Spinal cord (tissue), 10 donors: ENCODE data around the gene PRDM16. TPM values are rescaled to one million over a fixed set of nuclear protein-coding genes. Genes with fewer than 3 reads are reported as not detected.

Experiments used
- DNase-seq, 6 donors: peaks; one replicate each; pipeline versions ENCODE4 v3.0.0 to v3.0.0-alpha.2; 2013 to 2015; ENCODE audit warnings: low spot score in 6 of 6, low read depth in 4 of 6
- H3K27ac ChIP-seq: one replicate; pipeline ENCODE4 v1.5.1; 2013; ENCODE audit warnings: low read depth, low read length, control low read depth
- H3K27me3 ChIP-seq: one replicate; pipeline ENCODE4 v1.6.1; 2013; ENCODE audit warnings: low read length; ENCODE audit not compliant: control insufficient read depth, insufficient read depth
- H3K36me3 ChIP-seq: one replicate; pipeline ENCODE4 v1.6.1; 2013; ENCODE audit warnings: low read length; ENCODE audit not compliant: control insufficient read depth, insufficient read depth
- H3K4me1 ChIP-seq: one replicate; pipeline ENCODE4 v1.6.1; 2013; ENCODE audit warnings: low read length; ENCODE audit not compliant: control insufficient read depth, insufficient read depth
- H3K4me3 ChIP-seq: one replicate; pipeline ENCODE4 v1.5.1; 2013; ENCODE audit warnings: low read depth, low read length, control low read depth
- H3K9me3 ChIP-seq: one replicate; pipeline ENCODE4 v1.6.1; 2013; ENCODE audit warnings: low read length; ENCODE audit not compliant: control insufficient read depth, insufficient read depth
- WGBS: methylation state at CpG from one replicate; pipeline ENCODE4 v1.1.5; 2013; ENCODE audit warnings: missing lambda C conversion rate; ENCODE audit not compliant: insufficient coverage; 5-methylcytosine and 5-hydroxymethylcytosine counted together
- polyA plus RNA-seq, 2 donors: library from polyadenylated mRNA; unstranded; fragments of 120-200 nt; gene quantifications; one replicate each; pipeline ENCODE4 v1.2.1, GENCODE V29; 2013; ENCODE audit not compliant: insufficient read length in 2 of 2
- total RNA-seq, 2 donors: library from RNA; depleted of rRNA in 1 of 2; stranded (reverse); fragments of 120-200 nt in 1 of 2; fragments of >200 nt in 1 of 2; gene quantifications; one replicate each; pipeline versions ENCODE4 v1.2.3 to v1.2.4, GENCODE V29; 2013 to 2014
- donor health status: healthy.

PRDM16 gene
- total and polyA plus RNA-seq, 4 donors = 6.1 to 8.3 (median 7.3) TPM

DNA sequence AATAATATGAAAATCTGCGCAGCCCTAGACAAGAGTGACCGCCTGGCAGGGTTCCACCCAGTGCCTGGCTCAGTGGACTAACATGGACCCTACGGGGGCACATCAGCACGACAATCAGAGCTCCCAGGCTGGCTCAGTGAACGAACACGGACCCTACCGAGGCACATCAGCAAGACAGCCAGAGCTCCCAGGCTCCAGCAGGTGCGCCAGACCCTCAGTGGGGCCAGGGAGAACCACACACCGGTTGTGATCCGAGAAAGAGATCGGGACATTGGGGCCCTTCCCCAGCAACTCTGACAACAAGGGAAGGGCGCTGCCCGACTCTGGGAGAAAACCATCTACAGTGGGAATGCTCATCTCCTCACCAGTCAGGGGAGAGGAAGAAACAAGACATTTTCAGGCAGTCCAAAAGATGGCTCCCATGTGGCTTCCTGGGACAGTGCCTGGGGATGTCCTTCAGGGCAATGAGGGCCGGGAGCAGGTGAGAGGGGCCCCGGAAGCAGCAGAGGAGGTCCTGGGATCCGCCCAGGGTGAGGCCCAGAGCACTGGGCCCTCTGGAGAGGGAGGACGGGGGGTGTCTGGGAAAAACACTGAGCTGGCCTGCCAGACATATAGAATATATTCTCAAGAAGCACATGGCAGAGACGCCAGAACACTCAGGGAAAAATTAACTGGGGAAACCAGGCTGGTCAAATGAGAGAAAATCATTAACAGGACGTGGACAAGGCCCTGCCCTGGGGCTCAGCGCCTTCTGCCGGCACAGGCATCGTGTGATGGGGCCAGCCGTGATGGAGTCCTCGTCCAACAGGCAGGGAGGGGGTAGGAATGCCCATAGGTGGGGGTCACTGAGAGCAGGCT, 390.3 kb downstream of the PRDM16 start:
- DNase-seq = no peak
- H3K9me3 ChIP-seq = no peaks in the 10 kb centered on the region
- peaks cover 2% of the 10 kb centered on the region for H3K27me3 ChIP-seq
- H3K27ac ChIP-seq = no peak overlapping the region
- H3K36me3 ChIP-seq = peaks cover 2% of the 10 kb centered on the region
- 81% methylated on average over 21 of the region's 24 CpGs for WGBS
- H3K4me1 ChIP-seq = peaks cover 40% of the 10 kb centered on the region
- H3K4me3 ChIP-seq = no peak overlapping the region

DNA sequence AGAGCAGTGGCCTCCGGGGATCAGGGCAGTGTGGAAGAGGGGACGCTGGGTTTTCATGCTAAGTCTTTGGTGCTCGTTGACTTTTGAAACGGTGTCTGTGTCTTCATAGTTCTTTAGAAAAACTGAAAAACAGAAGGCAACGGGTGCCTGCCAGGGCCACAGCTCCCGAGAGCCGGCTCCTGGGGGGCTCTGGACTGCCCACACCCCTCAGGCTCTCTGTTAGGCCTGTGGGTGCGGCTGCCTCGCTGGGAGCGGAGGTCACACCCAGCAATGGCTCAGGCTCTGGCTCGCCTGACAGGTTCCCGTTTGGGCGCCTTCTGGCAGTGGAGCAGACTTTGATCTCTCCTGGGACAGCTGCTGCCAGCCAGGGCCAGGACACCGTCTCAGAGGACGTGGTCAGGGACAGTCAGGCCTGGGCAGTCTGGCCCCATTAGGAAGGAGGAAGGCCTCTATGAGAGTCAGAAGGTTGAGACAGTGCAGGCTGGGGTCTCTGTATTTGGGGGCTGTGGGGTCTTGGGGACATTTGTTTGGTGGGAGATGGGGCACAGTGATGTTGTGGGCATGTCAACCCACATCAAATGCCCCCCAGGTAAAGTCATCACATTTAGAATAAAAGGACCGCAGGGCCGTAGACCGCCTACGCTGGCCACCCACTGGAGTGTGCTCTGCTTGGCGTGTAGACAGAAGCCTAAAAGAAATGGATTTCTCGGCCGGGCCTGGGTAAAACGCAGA, 391.1 kb downstream of the PRDM16 start:
- DNase-seq = no peak
- Histone ChIP-seq H3K36me3 (peaks cover 2% of the 10 kb centered on the region), H3K27ac (no peak overlapping the region), H3K4me1 (peaks cover 36% of the 10 kb centered on the region), H3K27me3 (peaks cover under 1% of the 10 kb centered on the region), H3K9me3 (no peaks in the 10 kb centered on the region), H3K4me3 (no peak overlapping the region)
- WGBS = 79% methylated on average over 23 of the region's 23 CpGs

DNA sequence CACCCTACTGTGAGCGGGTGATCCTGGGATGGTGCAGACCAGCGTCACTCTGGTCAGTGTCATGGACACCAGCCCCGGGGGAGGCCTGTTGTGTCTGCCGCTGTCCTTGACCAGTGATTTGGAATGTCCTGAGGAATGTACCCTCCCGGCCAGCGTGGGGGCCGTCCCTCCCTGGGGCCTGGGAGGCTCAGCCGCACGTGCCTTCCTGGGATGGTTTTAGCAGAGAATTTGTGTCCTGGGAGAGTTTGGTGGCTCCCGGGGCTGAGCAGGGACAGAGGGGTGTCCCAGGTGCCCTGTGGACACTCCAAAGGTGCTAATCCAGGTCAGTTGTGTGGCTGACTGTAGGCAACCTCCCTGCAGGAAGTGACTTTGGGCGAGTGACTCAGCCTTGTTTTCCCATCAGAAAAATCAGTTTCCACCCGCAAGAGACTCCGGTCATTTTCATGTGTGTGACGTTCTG, 391.7 kb downstream of the PRDM16 start:
- no peaks in the 10 kb centered on the region for H3K9me3 ChIP-seq
- no peaks in the 10 kb centered on the region for H3K27me3 ChIP-seq
- no peak overlapping the region for H3K4me3 ChIP-seq
- peaks cover 2% of the 10 kb centered on the region for H3K36me3 ChIP-seq
- 73% methylated on average over 14 of the region's 14 CpGs for WGBS
- H3K4me1 ChIP-seq = peaks cover 33% of the 10 kb centered on the region
- DNase-seq = no peak
- no peak overlapping the region for H3K27ac ChIP-seq

DNA sequence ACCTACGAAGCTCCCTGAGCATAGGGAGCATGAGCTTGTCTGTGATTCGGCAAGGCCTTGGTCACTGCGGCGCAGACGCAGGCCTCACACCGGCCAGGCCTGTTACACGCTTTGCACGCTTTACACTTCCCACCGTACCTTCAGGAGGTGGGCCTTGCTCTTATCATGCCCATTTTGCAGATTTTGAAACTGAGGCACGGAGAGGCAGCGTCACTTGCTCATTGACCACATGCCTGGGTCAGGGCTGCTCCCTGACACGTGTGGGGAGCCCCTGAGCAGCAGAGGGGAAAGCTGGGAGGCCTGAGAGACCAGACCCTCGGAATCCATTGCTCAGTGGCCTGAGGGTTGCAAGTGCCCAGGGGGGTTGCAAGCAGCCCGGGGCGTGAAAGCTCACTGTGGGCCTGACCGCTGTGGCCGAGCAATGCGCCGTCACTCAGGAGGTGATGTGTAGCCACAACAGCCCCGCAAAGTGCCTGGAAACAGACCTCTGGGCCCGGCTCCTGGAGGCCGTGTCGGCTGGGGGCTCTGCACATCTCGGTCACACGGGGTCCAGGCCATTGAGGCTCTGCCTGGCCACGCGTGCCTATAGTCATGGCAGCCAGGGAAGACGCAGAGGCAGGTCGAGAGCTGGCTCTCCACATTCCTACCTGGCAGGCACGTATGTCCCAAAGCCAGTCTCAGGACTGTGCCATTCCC, 392.4 kb downstream of the PRDM16 start:
- H3K27me3 ChIP-seq = no peaks in the 10 kb centered on the region
- H3K9me3 ChIP-seq = no peaks in the 10 kb centered on the region
- no peak for DNase-seq
- H3K4me1 ChIP-seq = peaks cover 32% of the 10 kb centered on the region
- 94% methylated on average over 30 of the region's 30 CpGs for WGBS
- H3K27ac ChIP-seq = no peak overlapping the region
- H3K36me3 ChIP-seq = peaks cover 2% of the 10 kb centered on the region
- no peak overlapping the region for H3K4me3 ChIP-seq

DNA sequence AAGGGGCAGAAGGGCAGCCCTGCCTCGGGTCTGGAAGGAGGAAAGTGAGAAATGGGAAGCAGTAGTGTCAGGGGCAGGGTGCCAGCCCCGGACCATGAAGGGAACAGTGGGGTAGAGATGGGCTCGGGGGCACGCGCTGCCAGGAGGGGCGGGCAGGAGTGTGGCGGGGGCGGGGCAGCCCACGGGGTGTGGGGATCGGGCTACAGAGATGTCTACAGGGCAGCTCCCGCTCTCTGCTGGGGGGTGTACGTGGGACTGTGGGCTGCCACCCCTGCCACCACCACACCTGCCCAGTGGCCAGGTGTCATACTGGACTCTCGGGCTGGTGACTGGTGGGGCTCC, 392.9 kb downstream of the PRDM16 start:
- Histone ChIP-seq H3K4me3 (no peak overlapping the region), H3K27me3 (no peaks in the 10 kb centered on the region), H3K4me1 (peaks cover 35% of the 10 kb centered on the region), H3K9me3 (no peaks in the 10 kb centered on the region), H3K36me3 (peaks cover 2% of the 10 kb centered on the region), H3K27ac (no peak overlapping the region)
- DNase-seq = no peak
- 81% methylated on average over 3 of the region's 13 CpGs for WGBS

DNA sequence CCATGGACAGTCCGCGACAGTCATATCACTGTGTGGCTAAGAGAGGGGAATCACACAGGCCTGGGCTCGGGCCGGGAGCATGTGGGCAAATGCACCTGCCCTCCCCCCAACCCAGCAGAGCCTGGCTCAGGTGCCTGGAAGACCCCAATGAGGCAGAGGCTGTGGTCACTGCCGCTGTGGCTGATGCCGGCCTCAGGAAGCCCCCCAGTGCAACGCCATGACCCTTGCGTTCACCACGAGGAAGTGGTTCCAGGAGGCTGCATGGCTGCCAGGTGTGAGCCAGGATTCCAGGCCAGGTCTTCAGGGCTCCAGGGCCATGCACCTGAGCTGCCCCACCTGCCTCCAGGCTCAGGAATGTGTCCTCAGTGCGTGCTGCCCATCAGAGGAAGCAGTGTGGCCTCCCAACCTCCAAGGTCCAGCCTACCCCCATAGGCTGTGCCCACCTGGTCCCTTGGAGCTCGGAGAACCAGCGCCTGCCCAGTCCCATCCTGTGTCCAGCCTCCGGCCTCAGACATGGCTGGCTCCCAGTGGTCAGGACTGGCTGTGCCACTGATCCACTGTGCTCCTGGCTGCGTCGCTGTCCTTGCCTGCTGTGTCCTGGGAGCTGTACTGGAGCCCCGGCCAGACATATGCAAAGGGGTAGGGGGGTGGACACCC, 393.5 kb downstream of the PRDM16 start:
- no peak for DNase-seq
- H3K4me3 ChIP-seq = no peak overlapping the region
- H3K36me3 ChIP-seq = no peaks in the 10 kb centered on the region
- WGBS = 88% methylated on average over 16 of the region's 16 CpGs
- H3K27me3 ChIP-seq = no peaks in the 10 kb centered on the region
- H3K4me1 ChIP-seq = peaks cover 35% of the 10 kb centered on the region
- no peaks in the 10 kb centered on the region for H3K9me3 ChIP-seq
- H3K27ac ChIP-seq = no peak overlapping the region

DNA sequence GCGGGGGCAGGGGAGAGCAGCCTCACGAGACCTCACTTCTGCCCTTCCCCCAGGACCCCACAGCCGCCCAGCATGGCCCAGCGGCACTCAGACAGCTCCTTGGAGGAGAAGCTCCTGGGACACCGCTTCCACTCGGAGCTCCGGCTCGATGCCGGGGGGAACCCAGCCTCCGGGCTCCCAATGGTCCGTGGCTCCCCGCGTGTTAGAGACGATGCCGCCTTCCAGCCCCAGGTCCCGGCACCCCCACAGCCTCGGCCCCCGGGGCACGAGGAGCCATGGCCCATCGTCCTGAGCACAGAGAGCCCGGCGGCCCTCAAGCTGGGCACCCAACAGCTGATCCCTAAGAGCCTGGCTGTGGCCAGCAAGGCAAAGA, 394.0 kb downstream of the PRDM16 start:
- H3K27ac ChIP-seq = no peak overlapping the region
- peaks cover 35% of the 10 kb centered on the region for H3K4me1 ChIP-seq
- no peaks in the 10 kb centered on the region for H3K36me3 ChIP-seq
- DNase-seq = no peak
- H3K9me3 ChIP-seq = no peaks in the 10 kb centered on the region
- WGBS = 98% methylated on average over 20 of the region's 22 CpGs
- no peak overlapping the region for H3K4me3 ChIP-seq
- H3K27me3 ChIP-seq = no peaks in the 10 kb centered on the region

DNA sequence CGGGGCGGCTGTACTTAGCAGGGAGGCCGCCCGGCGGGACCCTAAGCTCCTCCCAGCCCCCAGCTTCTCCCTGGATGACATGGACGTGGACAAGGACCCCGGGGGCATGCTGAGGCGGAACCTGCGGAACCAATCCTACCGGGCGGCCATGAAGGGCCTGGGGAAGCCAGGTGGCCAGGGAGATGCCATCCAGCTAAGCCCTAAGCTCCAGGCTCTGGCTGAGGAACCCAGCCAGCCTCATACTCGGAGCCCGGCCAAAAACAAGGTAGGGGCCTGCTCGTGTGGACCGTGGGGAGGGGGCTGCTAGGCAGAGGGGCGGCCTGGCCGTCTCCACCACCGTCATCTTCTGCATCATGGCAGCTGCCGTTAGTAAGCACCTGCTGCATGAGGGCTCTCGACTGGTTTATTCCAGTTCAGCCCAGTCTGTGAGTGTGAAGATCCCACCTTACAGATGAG, 394.4 kb downstream of the PRDM16 start:
- DNase-seq = no peak
- Histone ChIP-seq H3K4me3 (no peak overlapping the region), H3K36me3 (no peaks in the 10 kb centered on the region), H3K9me3 (no peaks in the 10 kb centered on the region), H3K27me3 (no peaks in the 10 kb centered on the region), H3K27ac (no peak overlapping the region), H3K4me1 (peaks cover 35% of the 10 kb centered on the region)
- WGBS = 89% methylated on average over 18 of the region's 20 CpGs

DNA sequence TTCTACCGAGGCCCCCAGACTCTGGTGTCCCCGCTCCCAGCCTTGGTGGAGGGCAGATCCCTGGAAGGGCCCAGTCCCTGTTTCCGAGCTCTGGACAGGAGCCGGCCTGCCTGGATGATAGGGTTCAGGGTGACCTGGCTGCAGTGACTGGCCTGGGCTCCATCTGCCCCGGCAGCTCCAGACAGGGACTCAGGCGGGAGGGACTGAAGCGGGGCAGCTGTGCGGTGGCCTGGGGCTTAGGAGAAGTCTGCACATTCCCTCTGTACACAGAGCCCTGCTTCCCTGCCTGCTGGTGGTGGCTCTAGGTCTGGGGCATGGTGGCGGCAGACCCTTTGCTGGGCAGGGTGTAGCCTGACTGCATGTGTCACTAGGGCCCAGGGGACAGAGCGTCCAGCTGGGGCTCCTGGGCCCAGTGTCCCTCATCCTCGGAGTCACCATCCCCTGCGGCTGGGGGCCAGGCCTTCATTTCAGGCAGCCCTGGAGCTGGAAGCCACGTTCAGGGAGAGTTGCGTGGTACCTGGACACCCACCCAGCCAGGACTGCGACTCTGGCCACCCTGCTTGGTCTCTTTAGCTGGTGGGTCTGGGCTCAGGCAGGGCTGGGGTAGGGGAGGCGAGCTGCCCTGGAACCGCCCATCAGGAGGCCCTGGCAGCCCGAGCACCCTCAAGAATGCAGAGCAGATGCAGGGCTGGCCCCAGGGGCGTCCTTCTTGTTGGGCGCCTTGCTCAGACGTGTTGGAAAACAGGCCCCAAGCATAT, 395.1 kb downstream of the PRDM16 start:
- WGBS = 89% methylated on average over 19 of the region's 21 CpGs
- H3K4me1 ChIP-seq = peaks cover 36% of the 10 kb centered on the region
- no peak overlapping the region for H3K27ac ChIP-seq
- no peaks in the 10 kb centered on the region for H3K9me3 ChIP-seq
- DNase-seq = no peak
- H3K4me3 ChIP-seq = no peak overlapping the region
- no peaks in the 10 kb centered on the region for H3K27me3 ChIP-seq
- no peaks in the 10 kb centered on the region for H3K36me3 ChIP-seq
